GM12875 (cell line): ENCODE measurements around the gene FERMT1.

ENCODE experiments used
- H3K4me3 ChIP-seq: one replicate; pipeline ENCODE4 v1.5.1; 2011; ENCODE audit warnings: low read depth, low read length, control low read depth
- CTCF ChIP-seq: IDR thresholded peaks from 2 replicates; pipeline ENCODE4 v1.5.1; 2011; ENCODE audit warnings: low read depth, mild to moderate bottlenecking, control low read depth, inconsistent platforms, low read length, moderate library complexity, borderline replicate concordance; ENCODE audit not compliant: insufficient read depth

The FERMT1 gene

GRCh38 chr20:6040958-6041807 lies 81.6 kb downstream of the FERMT1 start:
- TF ChIP-seq CTCF = no peak
- H3K4me3 ChIP-seq = no peak overlapping the region

GRCh38 chr20:6040540-6040939 lies 82.3 kb downstream of the FERMT1 start:
- TF ChIP-seq CTCF = no peak
- H3K4me3 ChIP-seq = no peak overlapping the region

GRCh38 chr20:6039766-6040165 lies 83.1 kb downstream of the FERMT1 start:
- H3K4me3 ChIP-seq = no peak overlapping the region
- TF ChIP-seq CTCF = no peak

DNA sequence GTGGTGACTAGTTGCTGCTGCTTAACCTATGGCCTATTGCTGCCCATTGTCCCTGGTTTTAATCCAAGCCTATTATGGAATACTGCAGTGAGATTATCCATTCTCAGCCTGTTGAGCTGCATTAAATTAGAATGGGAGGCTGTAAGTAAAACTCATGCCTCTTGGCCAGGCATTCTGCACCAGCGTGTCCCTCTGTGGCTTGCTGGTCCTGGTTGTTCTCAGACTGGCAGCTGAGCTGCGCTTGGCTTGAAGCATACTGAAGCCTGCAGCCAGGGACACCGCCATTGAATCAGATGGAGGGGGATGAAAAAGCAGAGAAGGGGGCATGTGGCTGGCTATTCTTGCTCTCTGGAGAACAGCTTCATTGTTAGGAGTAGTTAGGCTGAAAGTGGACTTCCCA lies 84.6 kb downstream of the FERMT1 start:
- H3K4me3 ChIP-seq = no peak overlapping the region

DNA sequence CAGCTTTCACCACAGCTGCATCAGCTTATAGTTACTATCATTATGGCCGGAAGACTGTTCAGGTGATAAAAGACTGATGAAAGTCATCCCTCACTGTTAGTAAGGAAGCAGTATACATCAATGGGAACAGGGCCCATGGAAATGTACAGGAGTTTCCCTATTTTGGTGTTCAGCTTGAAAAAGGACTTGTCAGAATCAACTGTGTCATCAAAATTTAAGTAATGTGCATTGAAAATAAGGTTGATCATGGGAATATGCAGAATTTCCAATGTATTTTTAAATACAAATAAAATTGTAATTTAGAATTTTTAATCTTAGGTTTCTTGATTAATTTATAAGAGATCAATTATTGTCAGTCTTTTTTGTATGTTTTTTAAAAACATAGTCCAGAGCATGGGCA lies 85.7 kb downstream of the FERMT1 start:
- no peak overlapping the region for H3K4me3 ChIP-seq
- TF ChIP-seq CTCF = no peak

More for the DNA sequence above, 84.6 kb downstream of the FERMT1 start:
- no peak for TF ChIP-seq CTCF

DNA sequence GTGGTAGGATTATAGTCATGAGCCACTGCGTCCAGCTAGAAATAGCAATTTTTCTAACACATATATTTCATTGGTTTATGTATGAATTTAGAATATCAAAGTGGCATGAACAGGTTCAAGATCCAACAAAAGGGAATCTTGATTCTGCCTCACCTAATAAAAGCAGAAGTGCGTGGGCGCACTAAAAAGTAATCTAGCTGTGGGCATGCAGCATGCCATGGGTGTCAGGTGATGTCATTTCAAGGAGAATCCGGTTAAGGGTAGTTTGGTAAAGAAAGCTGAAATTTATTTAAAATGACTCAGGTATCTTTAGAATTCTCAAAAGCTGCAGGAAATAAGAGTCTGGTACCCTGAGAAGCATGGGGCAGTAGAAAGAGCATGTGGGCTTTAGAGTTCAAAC lies 86.6 kb downstream of the FERMT1 start:
- no peak overlapping the region for H3K4me3 ChIP-seq
- no peak for TF ChIP-seq CTCF
